NCI-H1105 (cell line): ENCODE results near the gene TRIM38.
"Not testable (repeated sequence)": the region's sequence is repeated elsewhere in the genome, so short reads cannot be mapped to it uniquely, and the experiment has no call there.

Experiments
- DNase-seq: peaks from one replicate; lab custom pipeline; 2025; lab: John Stamatoyannopoulos, UW

Gene TRIM38

GRCh38 chr6:25942561-25943147, 19.9 kb upstream of the TRIM38 start:
- no peak for DNase-seq

DNA sequence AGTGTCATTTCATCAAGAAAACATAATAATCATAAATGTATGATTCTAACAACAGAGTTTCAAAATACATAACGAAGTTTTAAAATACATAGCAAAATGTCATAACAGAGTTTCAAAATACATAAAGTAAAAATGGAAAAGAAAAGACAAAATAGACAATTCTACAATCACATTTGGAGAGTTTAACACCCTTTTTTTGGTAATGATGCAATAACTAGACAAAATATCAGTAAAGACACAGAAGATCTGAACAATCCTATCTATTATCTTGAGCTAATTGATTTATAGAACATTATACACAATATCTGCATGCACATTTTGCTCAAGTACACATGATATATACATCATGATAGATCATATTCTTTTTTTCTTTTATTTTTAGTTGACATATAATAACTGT, 18.7 kb upstream of the TRIM38 start:
- DNase-seq: no peak

- DNase-seq: no peak
Observed at GRCh38 chr6:25944688-25945574, 17.7 kb upstream of the TRIM38 start.

GRCh38 chr6:25945738-25946137, 16.9 kb upstream of the TRIM38 start:
- DNase-seq: not testable (repeated sequence)

DNA sequence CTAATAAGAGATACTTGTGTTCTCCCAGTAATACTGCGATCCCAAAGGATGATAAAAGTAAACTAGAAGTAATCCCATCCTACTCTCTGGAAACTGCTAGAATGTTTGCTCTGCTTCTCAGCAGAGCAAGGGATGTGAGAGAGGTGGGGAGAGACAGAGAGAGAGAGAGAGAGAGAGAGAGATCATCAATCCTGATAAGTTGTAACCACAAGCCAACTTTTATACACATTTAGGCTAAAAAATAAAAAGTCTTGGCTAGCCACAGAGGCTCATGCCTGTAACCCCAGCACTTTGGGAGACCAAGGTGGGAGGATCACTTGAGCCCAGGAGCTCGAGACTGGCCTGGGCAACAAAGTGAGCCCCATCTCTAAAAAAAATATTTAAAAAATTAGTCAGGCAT, 16.0 kb upstream of the TRIM38 start:
- no peak for DNase-seq

DNA sequence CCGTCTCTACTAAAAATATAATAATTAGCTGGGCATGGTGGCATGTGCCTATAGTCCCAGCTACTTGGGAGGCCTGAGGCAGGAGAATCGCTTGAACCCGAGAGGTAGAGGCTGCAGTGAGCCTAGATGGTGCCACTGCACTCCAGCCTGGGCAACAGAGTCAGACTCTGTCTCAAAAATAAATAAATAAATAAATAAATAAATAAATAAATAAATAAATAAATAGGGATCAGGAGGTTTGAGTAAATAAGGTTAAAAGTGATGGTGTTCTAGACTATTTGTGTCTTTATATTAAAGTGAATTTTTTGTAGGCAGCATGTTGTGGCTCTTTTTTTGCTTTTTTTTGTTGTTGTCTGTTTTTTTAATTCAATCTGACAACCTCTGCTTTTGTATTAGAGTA, 15.1 kb upstream of the TRIM38 start:
- not testable (repeated sequence) for DNase-seq

GRCh38 chr6:25949695-25950094, 12.9 kb upstream of the TRIM38 start:
- no peak for DNase-seq

- no peak for DNase-seq
Observed at GRCh38 chr6:25950297-25950696, 12.3 kb upstream of the TRIM38 start.

DNA sequence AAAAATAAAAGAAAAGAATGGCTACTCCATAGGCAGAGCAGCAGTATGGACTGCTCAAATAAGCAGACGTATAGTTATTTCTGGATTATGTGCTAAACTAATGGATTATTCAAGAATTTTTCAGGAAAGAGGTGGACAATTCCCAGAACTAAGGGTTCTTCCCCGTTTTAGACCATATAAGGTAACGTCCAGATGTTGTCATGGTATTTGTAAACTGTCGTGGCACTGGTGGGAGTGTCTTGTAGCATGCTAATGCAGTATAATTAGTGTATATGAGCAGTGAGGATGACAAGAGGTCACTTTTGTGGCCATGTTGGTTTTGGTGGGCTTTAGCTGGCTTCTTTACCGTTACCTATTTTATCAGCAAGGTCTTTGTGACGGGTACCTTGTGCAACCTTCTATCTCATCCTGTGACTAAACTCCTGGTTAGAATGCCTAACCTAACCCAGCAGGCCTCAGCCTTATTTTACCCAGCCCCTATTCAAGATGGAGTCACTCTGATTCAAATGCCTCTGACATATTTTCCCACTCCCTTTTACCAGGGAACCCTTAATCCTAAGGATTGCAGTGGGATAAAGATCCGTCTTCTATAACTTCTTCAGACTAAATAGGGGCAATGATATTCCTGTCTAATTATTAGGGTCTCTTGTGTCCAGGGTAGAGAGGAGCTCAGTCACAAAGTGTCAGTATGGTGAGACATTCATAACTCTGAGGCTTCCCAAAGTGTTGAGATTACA, 11.1 kb upstream of the TRIM38 start:
- DNase-seq: no peak

DNA sequence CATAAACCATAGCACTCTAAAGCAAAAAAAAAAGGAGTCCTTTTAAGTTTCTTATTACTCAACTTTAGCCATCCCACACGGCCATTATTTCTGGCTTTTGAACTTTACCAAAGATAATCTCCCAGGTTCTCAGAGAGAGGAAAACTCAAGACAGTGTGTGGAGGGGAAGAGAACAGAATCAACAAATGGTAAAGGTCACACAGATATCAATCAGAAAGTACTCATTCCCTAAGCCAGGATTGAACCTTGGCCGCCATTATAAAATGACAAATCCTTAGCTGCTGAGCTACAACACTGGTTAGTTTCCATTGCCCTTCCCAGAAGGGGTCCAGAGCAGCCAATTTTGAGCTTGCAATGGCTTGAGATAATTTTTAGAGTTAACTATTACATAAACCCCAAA, 10.1 kb upstream of the TRIM38 start:
- no peak for DNase-seq

DNA sequence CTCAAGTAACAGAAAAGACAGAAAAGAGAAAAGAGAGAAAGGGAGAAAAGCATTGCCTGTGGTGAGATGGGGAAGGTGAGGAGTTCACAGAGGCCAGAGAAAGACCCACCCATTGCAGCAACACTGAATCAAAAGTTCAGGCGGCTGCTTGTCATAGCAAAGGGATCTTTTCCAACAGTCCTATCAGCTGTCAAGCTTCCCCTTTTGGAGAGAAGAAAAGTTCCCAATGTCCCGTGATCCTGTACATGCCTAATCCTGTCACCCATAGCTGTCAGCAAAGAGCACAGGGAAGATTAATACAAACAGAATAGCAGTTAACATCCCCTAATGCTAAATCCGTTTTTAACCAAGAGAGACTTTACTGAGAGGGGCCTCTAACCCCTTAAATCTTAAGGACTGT, 8.9 kb upstream of the TRIM38 start:
- no peak for DNase-seq

DNA sequence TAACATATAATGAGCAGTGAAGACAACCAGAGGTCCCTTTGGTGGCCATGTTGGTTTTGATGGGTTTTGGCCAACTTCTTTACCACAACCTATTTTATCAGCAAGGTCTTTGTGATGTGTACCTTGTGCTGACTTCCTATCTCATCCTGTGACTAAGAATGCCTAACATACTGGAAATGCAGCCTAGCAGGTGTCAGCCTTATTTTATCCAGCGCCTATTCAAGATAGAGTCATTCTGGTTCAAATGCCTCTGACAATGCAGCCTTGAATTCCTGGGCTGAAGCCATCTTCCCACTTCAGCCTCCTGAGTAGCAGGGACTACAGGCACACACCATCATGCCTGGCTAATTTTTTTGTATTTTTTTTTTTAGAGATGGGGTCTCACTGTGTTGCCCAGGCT, 7.8 kb upstream of the TRIM38 start:
- DNase-seq: no peak

DNA sequence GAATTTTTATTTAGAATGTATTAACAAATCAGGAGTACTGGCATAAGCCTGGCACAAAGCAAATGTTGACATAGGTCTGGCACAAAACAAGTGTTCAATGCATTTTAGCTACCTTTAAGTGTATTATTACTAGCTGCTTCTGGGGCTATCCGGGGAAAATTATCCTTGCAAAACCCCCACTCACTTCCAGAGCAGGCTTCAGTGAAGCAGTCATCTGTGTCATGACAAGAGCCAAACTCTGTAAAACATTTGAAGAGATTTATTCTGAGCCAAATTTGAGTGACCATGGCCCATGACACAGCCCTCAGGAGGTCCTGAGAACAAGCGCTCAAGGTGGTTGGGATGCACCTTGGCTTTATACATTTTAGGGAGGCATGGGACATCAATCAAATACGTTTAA, 6.4 kb upstream of the TRIM38 start:
- DNase-seq: no peak

DNA sequence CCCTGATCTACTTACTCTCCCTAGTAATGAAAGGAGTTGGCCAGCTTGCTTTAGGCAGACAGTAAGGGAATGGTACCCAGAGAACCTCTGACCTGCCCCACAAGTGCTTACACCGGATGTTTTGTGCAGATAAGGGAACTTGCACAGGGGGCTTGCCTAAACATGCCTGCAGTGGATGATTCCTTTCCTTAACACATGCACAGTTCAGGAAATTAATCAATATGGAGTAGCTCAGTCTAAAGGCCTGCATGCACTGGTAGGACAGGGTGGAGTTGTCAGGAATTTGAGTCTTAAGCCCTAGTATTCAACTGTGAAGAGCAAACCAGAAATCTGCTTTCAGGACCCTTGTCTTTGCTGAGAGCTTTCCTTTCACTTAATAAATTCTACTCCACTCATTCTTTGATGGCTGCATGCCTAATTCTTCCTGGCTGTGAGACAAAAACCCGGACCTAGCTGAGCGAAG, 3.9 kb upstream of the TRIM38 start:
- no peak for DNase-seq

DNA sequence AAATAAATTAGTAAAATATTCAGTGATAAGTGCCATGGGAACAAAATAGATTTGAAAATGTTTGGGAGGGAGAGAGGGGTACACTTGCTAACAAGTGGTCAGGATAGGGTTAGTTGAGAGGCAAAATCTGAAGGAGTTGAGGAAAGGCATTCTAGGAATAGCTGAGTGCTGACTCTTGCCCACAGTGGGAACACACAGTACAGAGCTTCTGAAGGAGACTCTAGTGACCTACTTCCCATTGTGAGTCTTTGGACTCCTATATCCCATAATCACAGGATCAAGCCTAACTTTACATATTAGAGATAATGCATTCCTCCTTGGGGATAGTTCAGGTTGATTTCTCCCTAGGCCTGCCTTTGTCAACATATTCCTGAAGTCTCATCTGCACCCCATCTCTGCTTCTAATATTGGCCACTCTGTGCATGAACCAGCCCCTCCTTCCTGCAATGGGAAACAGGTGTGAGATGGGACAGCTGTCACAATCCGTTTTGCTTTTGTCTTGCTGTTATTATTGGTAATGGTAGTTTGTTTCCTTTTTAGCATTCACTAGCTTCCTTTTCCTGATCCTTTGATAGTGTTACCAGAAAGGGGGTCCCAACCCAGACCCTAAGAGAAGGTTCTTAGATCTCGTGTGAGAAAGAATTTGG, 2.6 kb upstream of the TRIM38 start:
- DNase-seq: no peak

DNA sequence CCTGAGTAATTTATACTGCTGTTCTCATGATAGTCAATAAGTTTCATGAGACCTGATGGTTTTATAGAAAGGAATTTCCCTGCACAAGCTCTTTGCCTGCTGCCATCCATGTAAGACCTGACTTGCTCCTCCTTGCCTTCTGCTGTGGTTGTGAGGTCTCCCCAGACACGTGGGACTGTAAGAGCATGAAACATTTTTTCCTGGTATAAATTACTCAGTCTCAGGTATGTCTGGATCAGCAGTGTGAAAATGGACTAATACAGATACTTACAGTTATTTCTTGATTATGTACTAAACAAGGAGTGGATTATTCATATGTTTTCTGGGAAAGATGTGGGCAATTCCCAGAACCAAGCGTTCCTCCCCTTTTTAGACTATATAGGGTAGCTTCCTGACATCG, 1.9 kb upstream of the TRIM38 start:
- no peak for DNase-seq

DNA sequence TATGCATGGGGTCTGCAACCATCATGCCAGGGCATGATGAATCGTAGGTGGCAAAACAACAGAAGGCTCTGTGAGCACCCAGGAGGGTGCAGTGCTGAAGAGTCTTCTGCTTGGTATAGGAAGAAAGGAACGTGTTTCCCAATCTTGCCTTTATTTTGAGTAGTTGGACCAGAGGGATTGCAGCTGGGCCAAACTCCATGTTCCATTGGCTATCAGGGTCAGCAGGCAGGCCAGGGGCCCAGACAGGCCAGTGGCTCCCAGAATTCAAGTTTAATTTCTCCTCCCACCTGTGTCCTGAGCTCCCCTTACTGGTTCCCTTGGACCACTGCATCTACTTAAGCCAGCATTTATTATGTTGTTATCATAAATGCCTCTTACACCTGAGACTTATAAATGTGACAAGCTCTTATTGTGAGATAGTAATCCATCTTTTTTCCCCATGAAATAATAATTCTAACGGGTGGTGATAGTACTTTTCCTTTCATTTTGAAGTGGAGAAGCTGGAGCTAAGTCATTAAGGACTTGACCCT, 918 bp upstream of the TRIM38 start:
- DNase-seq: no peak

GRCh38 chr6:25963426-25964123, 973 bp downstream of the TRIM38 start:
- DNase-seq: peak; percentile 2

GRCh38 chr6:25965058-25965457, 2.5 kb downstream of the TRIM38 start:
- no peak for DNase-seq

DNA sequence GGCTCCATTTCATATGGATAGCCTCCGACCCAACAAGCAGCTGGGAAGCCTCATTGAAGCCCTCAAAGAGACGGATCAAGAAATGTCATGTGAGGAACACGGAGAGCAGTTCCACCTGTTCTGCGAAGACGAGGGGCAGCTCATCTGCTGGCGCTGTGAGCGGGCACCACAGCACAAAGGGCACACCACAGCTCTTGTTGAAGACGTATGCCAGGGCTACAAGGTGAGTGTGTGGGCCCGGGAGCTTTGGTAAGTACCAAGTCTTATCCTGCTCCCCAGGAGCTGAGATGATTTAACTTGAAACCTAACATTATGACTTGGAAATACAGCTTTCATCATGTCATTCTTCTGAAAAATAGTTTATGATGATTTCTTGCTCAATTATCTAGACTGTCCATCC, 4.1 kb downstream of the TRIM38 start:
- DNase-seq: no peak

GRCh38 chr6:25968769-25969168, 6.2 kb downstream of the TRIM38 start:
- no peak for DNase-seq
